ELF-1 (cell line): ENCODE data around the gene GPR152.
"Not testable (repeated sequence)": the region's sequence is repeated elsewhere in the genome, so short reads cannot be mapped to it uniquely, and the experiment has no call there.

ENCODE experiments used
- DNase-seq: peaks from one replicate; pipeline ENCODE4 v3.0.0-alpha.2; 2016; ENCODE audit warnings: low read depth, low spot score

Gene GPR152

GRCh38 chr11:67409781-67410368 lies 42.7 kb downstream of the GPR152 start:
- DNase-seq: peak; percentile 77

DNA sequence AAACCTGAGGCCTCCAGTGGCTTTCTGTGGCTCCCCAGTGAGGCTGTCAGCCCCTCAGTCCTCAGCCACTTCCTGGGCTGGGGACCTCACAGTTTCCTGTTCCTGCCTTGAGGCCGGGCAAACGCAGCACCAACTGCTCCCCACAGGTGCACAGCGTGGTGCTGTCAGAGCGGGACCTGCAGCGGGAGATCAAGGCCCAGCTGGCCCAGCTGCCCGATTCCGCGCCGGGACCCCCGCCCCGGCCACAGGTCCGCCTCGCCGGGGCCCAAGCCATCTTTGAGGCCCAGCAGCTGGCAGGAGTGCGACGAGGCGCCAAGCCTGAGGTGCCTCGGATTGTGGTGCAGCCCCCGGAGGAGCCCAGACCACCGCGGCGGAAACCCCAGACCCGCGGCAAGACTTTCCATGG lies 43.3 kb downstream of the GPR152 start:
- DNase-seq: no peak

- DNase-seq: no peak
Observed at GRCh38 chr11:67408437-67409200, 43.9 kb downstream of the GPR152 start.

GRCh38 chr11:67407688-67408163 lies 44.8 kb downstream of the GPR152 start:
- DNase-seq: no peak

DNA sequence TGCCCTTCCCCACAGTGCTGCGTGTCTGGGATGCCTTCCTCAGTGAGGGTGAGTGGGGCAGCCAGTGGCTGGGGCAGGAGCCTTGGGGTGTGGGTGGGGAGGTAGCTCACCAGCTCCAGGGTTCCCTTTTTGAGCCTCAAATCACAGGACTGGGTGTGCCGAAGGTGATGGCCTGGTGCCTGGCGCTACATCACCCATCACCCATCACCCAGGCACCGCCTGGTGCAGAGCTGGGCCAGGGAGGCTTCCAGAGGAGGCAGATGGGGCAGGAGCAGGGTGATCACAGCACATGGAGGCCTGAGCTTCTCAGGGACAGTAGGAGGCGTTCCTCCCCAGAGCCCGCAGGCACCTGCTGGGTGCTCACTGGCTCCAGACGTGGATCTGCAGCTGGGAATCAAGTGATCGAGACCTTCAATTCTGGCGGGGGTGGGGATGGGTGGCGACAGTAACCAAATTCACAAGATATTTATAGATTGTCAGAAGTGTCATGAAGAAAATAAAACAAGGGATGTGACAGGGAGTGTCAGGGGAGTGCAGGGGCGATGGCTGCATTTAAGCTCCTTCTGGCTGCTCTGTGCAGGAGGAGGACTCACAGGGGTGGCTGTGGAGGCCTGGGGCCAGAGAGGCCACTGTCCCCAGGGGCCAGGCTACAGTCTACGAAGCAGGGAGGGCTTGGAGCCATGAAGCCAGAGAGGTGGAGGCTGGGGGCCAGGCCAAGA lies 45.4 kb downstream of the GPR152 start:
- no peak for DNase-seq

DNA sequence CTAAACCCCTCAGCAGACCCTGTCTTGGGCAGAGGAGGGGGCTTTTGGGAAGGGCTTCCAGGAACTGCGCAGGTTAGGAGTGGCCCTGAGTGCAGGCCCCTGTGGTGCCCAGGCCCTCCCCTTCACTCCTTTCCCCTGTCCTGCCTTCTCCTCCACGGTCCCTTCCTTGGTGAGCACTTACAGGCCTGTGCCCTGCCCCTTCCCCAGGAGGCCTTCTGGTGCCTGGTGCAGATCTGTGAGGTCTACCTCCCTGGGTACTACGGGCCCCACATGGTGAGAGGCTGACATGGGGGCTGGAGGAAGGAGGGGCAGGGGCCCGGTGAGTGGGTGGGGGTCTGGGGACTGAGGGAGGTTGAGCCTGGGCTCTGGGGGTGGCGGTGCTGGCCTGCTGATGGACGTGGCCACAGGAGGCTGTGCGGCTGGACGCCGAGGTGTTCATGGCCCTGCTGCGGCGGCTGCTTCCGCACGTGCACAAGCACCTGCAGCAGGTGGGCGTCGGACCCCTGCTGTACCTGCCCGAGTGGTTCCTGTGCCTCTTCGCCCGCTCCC lies 46.0 kb downstream of the GPR152 start:
- DNase-seq: no peak

- no peak for DNase-seq
Observed at GRCh38 chr11:67405688-67406339, 46.7 kb downstream of the GPR152 start.

GRCh38 chr11:67405196-67405567 lies 47.3 kb downstream of the GPR152 start:
- no peak for DNase-seq

- no peak for DNase-seq
Observed at GRCh38 chr11:67404515-67405195, 47.9 kb downstream of the GPR152 start.

GRCh38 chr11:67403085-67403484 lies 49.4 kb downstream of the GPR152 start:
- not testable (repeated sequence) for DNase-seq

- DNase-seq: not testable (repeated sequence)
Observed at GRCh38 chr11:67402192-67402839, 50.2 kb downstream of the GPR152 start.

DNA sequence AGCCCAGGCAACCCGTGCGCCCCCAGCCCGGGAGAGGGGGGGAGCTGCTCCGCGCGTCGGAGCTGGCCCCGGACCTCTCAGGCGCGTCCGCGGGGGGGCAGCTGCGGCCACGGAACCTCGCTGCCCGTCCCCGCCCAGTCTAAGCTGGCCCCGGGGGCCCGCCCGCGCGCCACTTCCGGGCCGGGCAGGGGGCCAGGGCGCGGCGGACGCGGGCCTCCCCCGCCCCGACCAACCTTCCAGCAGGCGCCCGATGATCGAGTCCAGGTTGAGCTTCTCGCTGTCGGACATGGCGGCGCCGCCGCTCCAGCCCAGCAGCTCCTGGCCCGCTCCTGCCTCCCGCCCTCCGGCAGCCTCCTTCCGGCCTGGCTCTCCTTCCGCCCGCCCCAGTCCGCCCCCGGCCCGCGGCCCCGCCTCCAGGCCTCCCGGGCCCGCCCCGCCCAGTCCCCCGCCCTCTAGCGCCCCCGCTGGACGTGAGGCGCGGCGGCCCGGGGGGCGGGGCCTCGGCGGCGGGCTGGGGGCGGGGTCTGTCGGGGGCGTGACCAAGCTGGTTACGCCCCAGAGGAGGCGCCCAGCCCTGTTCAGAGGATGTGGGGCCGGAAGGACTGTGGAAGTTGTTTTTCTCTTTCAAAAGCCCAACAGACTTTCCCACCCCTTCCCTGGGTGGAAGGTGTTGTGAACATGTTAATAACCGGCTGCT lies 50.9 kb downstream of the GPR152 start, which contains the start of gene PPP1CA:
TSS of gene PPP1CA (minus strand) at position 364 of the 697 bp plus-strand sequence. CDS start at position 288, 76 bp downstream.
- DNase-seq: peak; percentile 75
